ENCODE results near the gene FAM83C.

- TF ChIP-seq POLR2AphosphoS5 (IDR thresholded peaks at IDR 0.05) (no peak), EP300 (IDR thresholded peaks at IDR 0.05) (no peak), CTCF (IDR thresholded peaks at IDR 0.05) (no peak), POLR2A (IDR thresholded peaks at IDR 0.05) (no peak)
Measured at GRCh38 chr20:35304956-35305355, 12.7 kb upstream of the FAM83C start.
